Mesothelial cell of epicardium (in vitro differentiated cells): ENCODE data around the gene BBS1. TPM values are rescaled to one million over a fixed set of nuclear protein-coding genes. Genes with fewer than 3 reads are reported as not detected.

Experiments
- DNase-seq, 2 experiments: peaks; one replicate each; pipeline ENCODE4 v3.0.0; 2021; ENCODE audit warnings: low spot score in 2 of 2; ENCODE audit not compliant: unreplicated experiment in 2 of 2
- H3K27ac Mint-ChIP-seq: 2 replicates; pipeline ENCODE4 v1.8.0; 2021; ENCODE audit warnings: mixed read lengths
- H3K27me3 Mint-ChIP-seq: 2 replicates; pipeline ENCODE4 v1.8.0; 2021; ENCODE audit warnings: low read depth, mixed read lengths
- H3K36me3 Mint-ChIP-seq: 2 replicates; pipeline ENCODE4 v1.8.0; 2021; ENCODE audit warnings: mixed read lengths
- H3K4me1 Mint-ChIP-seq: 2 replicates; pipeline ENCODE4 v1.8.0; 2021; ENCODE audit warnings: mixed read lengths
- H3K4me3 Mint-ChIP-seq: 2 replicates; pipeline ENCODE4 v1.8.0; 2021; ENCODE audit warnings: mild to moderate bottlenecking, moderate library complexity, mixed read lengths
- H3K9me3 Mint-ChIP-seq: 2 replicates; pipeline ENCODE4 v1.8.0; 2021; ENCODE audit warnings: mixed read lengths
- total RNA-seq: library from RNA; stranded (reverse); gene quantifications from 3 replicates; pipeline ENCODE4 v1.2.1, GENCODE V29; 2021
- TF ChIP-seq, protein P1 (sequence below): fragments of 200-600 bp; sonication (generic); IDR thresholded peaks from one replicate; pipeline ENCODE4 v1.5.0; 2021; ENCODE audit warnings: antibody characterized with exemption; ENCODE audit not compliant: unreplicated experiment

Gene BBS1
- total RNA-seq, 1 donor from 2014 or later = 61.5 TPM

DNA sequence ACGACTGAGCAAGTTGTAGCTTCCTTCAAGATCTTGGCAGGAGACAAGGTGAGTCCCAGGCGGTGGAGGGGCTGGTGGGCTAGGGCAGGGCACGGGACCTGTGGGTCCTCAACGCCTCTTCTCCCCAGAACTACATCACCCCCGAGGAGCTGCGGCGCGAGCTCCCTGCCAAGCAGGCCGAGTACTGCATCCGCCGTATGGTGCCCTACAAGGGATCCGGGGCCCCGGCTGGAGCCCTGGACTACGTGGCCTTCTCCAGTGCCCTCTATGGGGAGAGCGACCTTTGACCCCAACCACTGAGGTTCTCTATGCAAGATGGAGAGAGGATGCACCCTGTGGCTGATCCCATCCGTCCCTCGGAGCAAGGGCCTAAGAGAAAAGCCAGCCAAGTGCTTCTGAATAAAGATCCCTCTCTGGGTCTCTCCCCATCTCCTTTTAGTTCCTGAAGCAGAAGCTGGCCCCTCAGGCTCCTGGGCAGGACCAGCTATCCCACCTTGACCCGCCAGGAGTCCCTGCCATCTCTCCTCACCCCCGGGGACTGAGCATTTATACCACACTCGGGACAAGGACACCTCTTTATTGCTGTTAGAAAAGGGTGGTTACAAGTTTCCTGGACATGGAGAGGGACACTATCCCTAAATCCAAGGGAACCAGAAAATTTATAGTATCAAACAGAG, 52.6 kb downstream of the BBS1 start:
- TF ChIP-seq, protein P1, sequence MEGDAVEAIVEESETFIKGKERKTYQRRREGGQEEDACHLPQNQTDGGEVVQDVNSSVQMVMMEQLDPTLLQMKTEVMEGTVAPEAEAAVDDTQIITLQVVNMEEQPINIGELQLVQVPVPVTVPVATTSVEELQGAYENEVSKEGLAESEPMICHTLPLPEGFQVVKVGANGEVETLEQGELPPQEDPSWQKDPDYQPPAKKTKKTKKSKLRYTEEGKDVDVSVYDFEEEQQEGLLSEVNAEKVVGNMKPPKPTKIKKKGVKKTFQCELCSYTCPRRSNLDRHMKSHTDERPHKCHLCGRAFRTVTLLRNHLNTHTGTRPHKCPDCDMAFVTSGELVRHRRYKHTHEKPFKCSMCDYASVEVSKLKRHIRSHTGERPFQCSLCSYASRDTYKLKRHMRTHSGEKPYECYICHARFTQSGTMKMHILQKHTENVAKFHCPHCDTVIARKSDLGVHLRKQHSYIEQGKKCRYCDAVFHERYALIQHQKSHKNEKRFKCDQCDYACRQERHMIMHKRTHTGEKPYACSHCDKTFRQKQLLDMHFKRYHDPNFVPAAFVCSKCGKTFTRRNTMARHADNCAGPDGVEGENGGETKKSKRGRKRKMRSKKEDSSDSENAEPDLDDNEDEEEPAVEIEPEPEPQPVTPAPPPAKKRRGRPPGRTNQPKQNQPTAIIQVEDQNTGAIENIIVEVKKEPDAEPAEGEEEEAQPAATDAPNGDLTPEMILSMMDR = no peak

DNA sequence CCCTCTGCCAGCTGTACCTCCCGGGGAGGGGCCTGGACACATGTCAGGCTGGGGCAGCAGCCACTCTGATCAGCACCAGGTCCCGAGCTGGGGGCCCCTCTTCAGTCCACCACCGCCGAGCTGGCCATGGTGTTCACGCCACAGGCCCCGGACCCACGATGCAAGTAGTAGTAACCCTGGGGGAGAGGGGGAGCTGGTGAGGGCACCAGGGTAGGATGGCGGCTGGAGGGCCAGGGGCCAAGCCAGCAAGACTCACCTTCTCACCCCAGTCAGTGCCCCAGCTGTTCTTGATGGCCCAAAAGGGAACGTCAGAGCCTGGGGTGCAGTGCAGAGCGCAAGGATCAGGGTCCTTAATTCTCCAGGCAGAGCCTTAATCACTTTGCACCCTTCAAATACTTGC, 53.4 kb downstream of the BBS1 start:
- H3K27me3 Mint-ChIP-seq = no peaks in the 10 kb centered on the region
- TF ChIP-seq, protein P1 = no peak
- DNase-seq = no peak
- no peaks in the 10 kb centered on the region for H3K4me1 Mint-ChIP-seq
- no peak overlapping the region for H3K4me3 Mint-ChIP-seq
- H3K27ac Mint-ChIP-seq = no peak overlapping the region
- H3K36me3 Mint-ChIP-seq = no peaks in the 10 kb centered on the region
- H3K9me3 Mint-ChIP-seq = no peaks in the 10 kb centered on the region

More for the DNA sequence above, 52.6 kb downstream of the BBS1 start:
- no peak for DNase-seq
- H3K4me1 Mint-ChIP-seq = no peaks in the 10 kb centered on the region
- no peak overlapping the region for H3K27ac Mint-ChIP-seq
- H3K4me3 Mint-ChIP-seq = no peak overlapping the region
- H3K36me3 Mint-ChIP-seq = no peaks in the 10 kb centered on the region
- H3K27me3 Mint-ChIP-seq = peaks cover 1% of the 10 kb centered on the region
- no peaks in the 10 kb centered on the region for H3K9me3 Mint-ChIP-seq

DNA sequence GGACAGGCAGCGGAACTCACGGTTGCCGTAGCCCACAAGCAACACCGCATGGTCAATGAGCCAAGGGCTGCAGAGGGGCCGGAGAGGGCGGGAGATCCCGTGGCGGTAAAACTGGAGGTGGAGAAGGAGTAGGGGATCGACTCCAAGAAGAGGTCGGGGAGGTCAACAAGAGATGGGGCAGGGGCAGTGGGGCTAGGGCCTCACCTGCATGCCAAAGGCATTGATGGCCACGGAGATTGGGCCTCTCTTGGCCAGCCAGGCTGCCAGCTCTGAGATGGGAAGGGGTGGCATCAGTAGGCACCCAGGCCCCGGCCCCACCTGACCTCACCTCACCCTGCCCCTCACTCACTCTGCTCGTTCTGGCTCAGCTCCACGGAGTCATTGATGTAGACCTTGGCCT, 54.1 kb downstream of the BBS1 start:
- H3K4me3 Mint-ChIP-seq = no peak overlapping the region
- DNase-seq = no peak
- no peaks in the 10 kb centered on the region for H3K9me3 Mint-ChIP-seq
- H3K36me3 Mint-ChIP-seq = no peaks in the 10 kb centered on the region
- TF ChIP-seq, protein P1 = no peak
- H3K27me3 Mint-ChIP-seq = no peaks in the 10 kb centered on the region
- H3K27ac Mint-ChIP-seq = no peak overlapping the region
- H3K4me1 Mint-ChIP-seq = no peaks in the 10 kb centered on the region

DNA sequence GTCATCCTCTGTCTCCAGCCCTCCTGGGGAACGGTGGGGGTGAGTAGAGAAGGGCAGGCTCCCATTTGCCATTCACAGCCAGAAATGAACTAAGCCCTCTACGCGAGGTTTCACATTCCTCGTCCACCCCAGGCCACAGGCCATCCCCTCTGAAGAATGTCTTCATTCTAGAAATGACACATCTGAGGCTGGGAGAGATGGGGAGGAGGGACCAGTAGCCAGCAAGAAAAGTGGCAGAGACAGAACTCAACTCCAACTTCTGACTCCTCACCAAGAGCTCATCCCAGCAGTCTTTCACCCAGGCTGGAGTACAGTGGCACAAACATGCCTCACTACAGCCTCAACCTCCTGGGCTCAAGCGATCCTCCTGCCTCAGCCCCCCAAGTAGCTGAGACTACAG, 54.5 kb downstream of the BBS1 start:
- Mint-ChIP-seq H3K27ac (no peak overlapping the region), H3K36me3 (no peaks in the 10 kb centered on the region), H3K27me3 (no peaks in the 10 kb centered on the region), H3K9me3 (no peaks in the 10 kb centered on the region), H3K4me1 (peaks cover 2% of the 10 kb centered on the region), H3K4me3 (no peak overlapping the region)
- TF ChIP-seq, protein P1 = no peak
- DNase-seq = no peak

DNA sequence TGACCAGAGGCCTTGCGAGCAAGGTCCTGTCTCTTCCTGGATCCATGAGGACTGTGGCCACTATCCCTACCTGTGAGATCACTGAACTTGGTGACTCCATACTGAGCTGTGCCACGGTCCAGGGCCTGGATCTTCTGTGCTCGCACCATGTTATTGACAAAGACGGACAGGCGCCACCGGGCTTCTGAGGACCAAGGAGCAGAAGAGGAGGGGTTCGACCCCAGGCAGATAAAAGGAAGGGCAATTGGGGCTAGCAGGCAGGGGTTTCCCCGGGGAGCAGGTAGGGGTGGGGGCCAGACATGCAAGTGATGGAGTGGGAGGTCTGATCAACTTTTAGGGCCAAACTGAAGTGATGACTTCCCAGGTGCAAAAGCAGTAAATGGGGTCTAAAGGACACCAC, 55.8 kb downstream of the BBS1 start:
- DNase-seq = no peak
- Mint-ChIP-seq H3K36me3 (no peaks in the 10 kb centered on the region), H3K4me1 (peaks cover 11% of the 10 kb centered on the region), H3K4me3 (no peak overlapping the region), H3K9me3 (no peaks in the 10 kb centered on the region), H3K27ac (no peak overlapping the region), H3K27me3 (no peaks in the 10 kb centered on the region)
- TF ChIP-seq, protein P1 = no peak

DNA sequence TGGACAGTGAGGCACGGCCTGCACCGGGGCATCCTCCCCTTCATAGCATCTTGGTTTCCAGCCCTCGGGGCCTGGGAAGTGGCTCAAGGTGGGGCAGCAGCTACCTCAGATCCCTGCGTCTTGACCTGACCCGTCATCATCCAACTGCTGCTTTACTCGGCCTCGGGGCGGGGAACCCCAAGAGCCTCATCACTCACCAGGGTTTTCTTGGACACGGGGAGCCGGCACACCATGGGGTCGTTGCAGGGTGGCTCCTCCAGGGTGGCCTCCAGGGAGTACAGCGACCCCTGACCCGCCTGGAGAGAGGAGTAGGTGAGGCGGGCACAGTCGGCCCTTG, 57.3 kb downstream of the BBS1 start:
- Mint-ChIP-seq H3K9me3 (no peaks in the 10 kb centered on the region), H3K4me1 (peaks cover 11% of the 10 kb centered on the region)

More for the DNA sequence above, 57.3 kb downstream of the BBS1 start:
- DNase-seq = no peak
- Mint-ChIP-seq H3K36me3 (no peaks in the 10 kb centered on the region), H3K27me3 (no peaks in the 10 kb centered on the region), H3K4me3 (no peak overlapping the region), H3K27ac (no peak overlapping the region)
- TF ChIP-seq, protein P1 = no peak
